OCI-LY7 (cell line): ENCODE data around the gene E2F7.

Experiments
- CTCF ChIP-seq: fragments of 200-600 bp; sonication (generic); conservative IDR thresholded peaks from 2 replicates; pipeline ENCODE4 v1.5.1; 2014; ENCODE audit warnings: mild to moderate bottlenecking, antibody characterized with exemption, low read length, moderate library complexity, mixed read lengths
- EZH2phosphoT487 ChIP-seq: fragments of 200-600 bp; sonication (generic); IDR thresholded peaks from 2 replicates; pipeline ENCODE4 v1.6.1; 2018; ENCODE audit warnings: low read depth, borderline replicate concordance, mild to moderate bottlenecking, mixed run types, antibody characterized with exemption, low read length, moderate library complexity, mixed read lengths

GRCh38 chr12:77079631-77080030 lies 14.3 kb upstream of the E2F7 start:
- TF ChIP-seq CTCF, result no peak
- TF ChIP-seq EZH2phosphoT487, result no peak
